Activated T-helper 1 cell treated with anti-CD3 and anti-CD28 coated beads, Interleukin-2, amount 50 U/mL, for 16 hours (primary cell): ENCODE results near the gene CGB5.
"Not testable (repeated sequence)": the region's sequence is repeated elsewhere in the genome, so short reads cannot be mapped to it uniquely, and the experiment has no call there.

Experiments
- DNase-seq, 2 donors: peaks; one replicate each; pipeline ENCODE4 v3.0.0-alpha.2; 2020; ENCODE audit warnings: low read depth in 1 of 2, low spot score in 1 of 2

The CGB5 gene

GRCh38 chr19:49056902-49057596 lies 13.4 kb downstream of the CGB5 start:
- DNase-seq, result not testable (repeated sequence)

GRCh38 chr19:49057636-49058234 lies 14.1 kb downstream of the CGB5 start, which contains the start of gene CGB7:
Gene CGB7, minus strand, starts transcription at chr19:49057749. Its CDS starts 2,374 bp downstream, at chr19:49055375.
- no peak for DNase-seq

- no peak for DNase-seq
Measured at GRCh38 chr19:49058562-49058961, 14.9 kb downstream of the CGB5 start.

GRCh38 chr19:49059053-49059452 lies 15.4 kb downstream of the CGB5 start:
- no peak for DNase-seq

- DNase-seq, result no peak
Measured at GRCh38 chr19:49061000-49061399, 17.4 kb downstream of the CGB5 start.

- no peak for DNase-seq
Measured at GRCh38 chr19:49061445-49061844, 17.8 kb downstream of the CGB5 start.

GRCh38 chr19:49064029-49064629 lies 20.5 kb downstream of the CGB5 start:
- no peak for DNase-seq

- DNase-seq, result no peak
Measured at GRCh38 chr19:49064768-49065611, 21.3 kb downstream of the CGB5 start, which contains the start of gene NTF4. Gene NTF4, minus strand, starts transcription at chr19:49064818. Its CDS starts 2,821 bp downstream, at chr19:49061997.

GRCh38 chr19:49065905-49066512 lies 22.4 kb downstream of the CGB5 start:
- no peak for DNase-seq

GRCh38 chr19:49067554-49067953 lies 23.9 kb downstream of the CGB5 start:
- DNase-seq, result no peak

- DNase-seq, result no peak
Measured at GRCh38 chr19:49069026-49069425, 25.4 kb downstream of the CGB5 start.

GRCh38 chr19:49070416-49070815 lies 26.8 kb downstream of the CGB5 start:
- no peak for DNase-seq

GRCh38 chr19:49071860-49072547 lies 28.4 kb downstream of the CGB5 start:
- DNase-seq, result no peak

- DNase-seq, result no peak
Measured at GRCh38 chr19:49073514-49074378, 30.1 kb downstream of the CGB5 start.

- DNase-seq, result not testable (repeated sequence)
Measured at GRCh38 chr19:49074869-49075268, 31.2 kb downstream of the CGB5 start.

GRCh38 chr19:49080392-49080791 lies 36.7 kb downstream of the CGB5 start:
- no peak for DNase-seq

- no peak for DNase-seq
Measured at GRCh38 chr19:49081273-49081672, 37.6 kb downstream of the CGB5 start.

- no peak for DNase-seq
Measured at GRCh38 chr19:49084206-49085019, 40.8 kb downstream of the CGB5 start.
